HCT116 (cell line): ENCODE data around the gene XPC. TPM values are rescaled to one million over a fixed set of nuclear protein-coding genes. Genes with fewer than 3 reads are reported as not detected.

Experiments
- ATAC-seq: fragments of 200-7000 bp; cut with Tn5 transposase; 2 replicates; pipeline ENCODE4 v1.9.1; 2020; ENCODE audit warnings: mild to moderate bottlenecking, moderate library complexity
- BruUV-seq: library from RNA; stranded (reverse); fragments of 400-500 nt; replicated peaks from 2 replicates; lab custom pipeline; 2021; lab: Mats Ljungman, UMichigan
- CTCF ChIA-PET: fragments of 300-600 bp; sonication (Branson Sonifier 250); formaldehyde crosslinking; loops from one replicate; lab custom pipeline; 2021; ENCODE audit warnings: antibody characterized with exemption; lab: Charles Lee
- POLR2A ChIA-PET: fragments of 300-600, 350-600 bp; sonication (Branson Sonifier 250); formaldehyde crosslinking; loops from one replicate; lab custom pipeline; 2021; ENCODE audit warnings: antibody characterized with exemption; lab: Charles Lee
- RAD21 ChIA-PET, 2 experiments: fragments of 300-600 bp; sonication (Branson Sonifier 250); formaldehyde crosslinking; loops; one replicate each; lab custom pipeline; 2023; ENCODE audit warnings: low total read pairs in 2 of 2; ENCODE audit not compliant: uncharacterized antibody in 2 of 2, unreplicated experiment in 2 of 2, low non-redundant PET in 1 of 2; lab: Charles Lee
- DNase-seq: peaks from one replicate; pipeline ENCODE4 v3.0.0-alpha.2; 2010; ENCODE audit warnings: low read depth, low spot score
- H2AFZ ChIP-seq: fragments of 200-600 bp; shearing (Covaris generic), sonication (generic); 2 replicates; pipeline ENCODE4 v1.6.1; 2017; ENCODE audit warnings: low read depth, mixed run types, mixed read lengths, antibody characterized with exemption, low read length; ENCODE audit not compliant: poor library complexity, severe bottlenecking
- H3K27ac ChIP-seq: 2 replicates; pipeline ENCODE4 v1.5.1; 2012; ENCODE audit warnings: low read depth, low read length
- H3K27me3 ChIP-seq: fragments of 200-600 bp; sonication (generic); 2 replicates; pipeline ENCODE4 v1.6.1; 2016; ENCODE audit warnings: mixed run types, low read length, mixed read lengths; ENCODE audit not compliant: insufficient read depth
- H3K36me3 ChIP-seq, 2 experiments: fragments of 200-500 bp in 1 of 2; fragments of 200-600 bp in 1 of 2; sonication (Bioruptor generic) in 1 of 2; sonication (generic) in 1 of 2; 2 replicates each; pipeline versions ENCODE4 v1.5.1 to v1.6.1; 2014 to 2016; ENCODE audit warnings: low read length in 2 of 2, inconsistent platforms in 1 of 2, mixed read lengths in 1 of 2, mixed run types in 1 of 2; ENCODE audit not compliant: insufficient read depth in 2 of 2, control insufficient read depth in 1 of 2
- H3K4me1 ChIP-seq, 2 experiments: fragments of 200-600 bp in 1 of 2; sonication (generic) in 1 of 2; 2 replicates each; pipeline versions ENCODE4 v1.5.1 to v1.6.1; 2012 to 2017; ENCODE audit warnings: low read length in 2 of 2, inconsistent platforms in 1 of 2, mild to moderate bottlenecking in 1 of 2, mixed read lengths in 1 of 2, mixed run types in 1 of 2, moderate library complexity in 1 of 2; ENCODE audit not compliant: insufficient read depth in 2 of 2, control insufficient read depth in 1 of 2
- H3K4me2 ChIP-seq: fragments of 200-600 bp; sonication (generic); 2 replicates; pipeline ENCODE4 v1.6.1; 2017; ENCODE audit warnings: mixed run types, low read length, mixed read lengths
- H3K4me3 ChIP-seq, 2 experiments: fragments of 200-600 bp in 1 of 2; sonication (generic) in 1 of 2; replicated peaks in 1 of 2; 2 replicates each; pipeline ENCODE4 v1.5.1; 2011 to 2016; ENCODE audit warnings: low read length in 2 of 2, control low read depth in 1 of 2, low read depth in 1 of 2, mild to moderate bottlenecking in 1 of 2, mixed read lengths in 1 of 2, mixed run types in 1 of 2
- H3K79me2 ChIP-seq: fragments of 200-600 bp; sonication (generic); 2 replicates; pipeline ENCODE4 v1.6.1; 2017; ENCODE audit warnings: mild to moderate bottlenecking, mixed run types, low read length, moderate library complexity, mixed read lengths; ENCODE audit not compliant: insufficient read depth
- H3K9ac ChIP-seq: fragments of 200-600 bp; sonication (generic); 2 replicates; pipeline ENCODE4 v1.6.1; 2016; ENCODE audit warnings: low read length, mixed read lengths
- H3K9me2 ChIP-seq: fragments of 200-600 bp; sonication (generic), shearing (Covaris generic); 2 replicates; pipeline ENCODE4 v1.6.1; 2017; ENCODE audit warnings: mixed run types, mild to moderate bottlenecking, moderate library complexity; ENCODE audit not compliant: insufficient read depth
- H3K9me3 ChIP-seq, 2 experiments: fragments of 200-500 bp in 1 of 2; fragments of 200-600 bp in 1 of 2; sonication (Bioruptor generic) in 1 of 2; sonication (generic) in 1 of 2; 2 replicates each; pipeline ENCODE4 v1.6.1; 2014 to 2017; ENCODE audit warnings: low read length in 2 of 2, mixed read lengths in 2 of 2, inconsistent platforms in 1 of 2, low read depth in 1 of 2, mild to moderate bottlenecking in 1 of 2, mixed run types in 1 of 2, moderate library complexity in 1 of 2; ENCODE audit not compliant: control insufficient read depth in 1 of 2, insufficient read depth in 1 of 2
- H4K20me1 ChIP-seq: fragments of 200-600 bp; sonication (generic), shearing (Covaris generic); 2 replicates; pipeline ENCODE4 v1.6.1; 2017; ENCODE audit warnings: mixed run types, mild to moderate bottlenecking, moderate library complexity; ENCODE audit not compliant: insufficient read depth
- POLR2AphosphoS5 ChIP-seq: IDR thresholded peaks from 2 replicates; pipeline ENCODE4 v1.6.1; 2011; ENCODE audit warnings: mild to moderate bottlenecking, low read depth, low read length, moderate library complexity
- RAD21 ChIP-seq: IDR thresholded peaks from 2 replicates; pipeline ENCODE4 v1.6.1; 2012; ENCODE audit warnings: low read depth, mild to moderate bottlenecking
- ZBTB33 ChIP-seq: IDR thresholded peaks from 2 replicates; pipeline ENCODE4 v1.6.1; 2011; ENCODE audit warnings: mild to moderate bottlenecking, low read length, moderate library complexity; ENCODE audit not compliant: insufficient replicate concordance; ENCODE audit errors: extremely low read depth
- intact Hi-C: fragments of 100-400 bp; cut with micrococcal nuclease; formaldehyde crosslinking; loops from 2 replicates; pipeline ENCODE4 v1.10.0; 2022
- total RNA-seq: library from RNA; stranded (reverse); gene quantifications from one replicate; pipeline ENCODE4 v1.2.1, GENCODE V29; 2021; ENCODE audit not compliant: unreplicated experiment

The XPC gene
- total RNA-seq, 1 experiment from 2014 or later = 29.5 TPM

GRCh38 chr3:14147066-14147435 is 31.4 kb downstream of the XPC start:
- H3K79me2 ChIP-seq = no peaks in the 10 kb centered on the region
- TF ChIP-seq RAD21 = no peak
- TF ChIP-seq POLR2AphosphoS5 = 0 out of 2 replicates have a peak, but pooled peaks have one; percentile 1
- RAD21 ChIA-PET = no interaction called here
- intact Hi-C loops = no loop called here
- no peak overlapping the region for H3K4me3 ChIP-seq
- H2AFZ ChIP-seq = no peak overlapping the region
- peaks cover under 1 to 9% of the 10 kb centered on the region in 2 experiments; a peak in 2 of 4 replicates for H3K36me3 ChIP-seq
- no peak for ATAC-seq
- no TSS peak for BruUV-seq
- no peak overlapping the region for H3K4me2 ChIP-seq
- no peak for DNase-seq
- no peaks in the 10 kb centered on the region for H3K9me3 ChIP-seq
- H3K27me3 ChIP-seq = no peaks in the 10 kb centered on the region
- no peak overlapping the region for H3K27ac ChIP-seq
- POLR2A ChIA-PET = no interaction called here
- peaks cover 6% of the 10 kb centered on the region; the same call in 1 of the 2 replicates for H4K20me1 ChIP-seq
- no peak overlapping the region for H3K9ac ChIP-seq
- H3K9me2 ChIP-seq = no peaks in the 10 kb centered on the region
- CTCF ChIA-PET = no interaction called here
- H3K4me1 ChIP-seq = peaks cover 25 to 30% of the 10 kb centered on the region in 2 experiments

GRCh38 chr3:14146381-14147065 is 31.9 kb downstream of the XPC start:
- DNase-seq = no peak
- POLR2A ChIA-PET = no interaction called here
- intact Hi-C loops = no loop called here
- Histone ChIP-seq H3K27ac (no peak overlapping the region), H3K27me3 (no peaks in the 10 kb centered on the region), H3K4me1 (peaks cover 25 to 30% of the 10 kb centered on the region in 2 experiments), H3K9ac (no peak overlapping the region), H3K4me2 (no peak overlapping the region), H3K4me3 (no peak overlapping the region), H4K20me1 (peaks cover 6% of the 10 kb centered on the region; the same call in 1 of the 2 replicates), H3K36me3 (peaks cover 0 to 4% of the 10 kb centered on the region in 2 experiments; a peak in 1 of 4 replicates), H3K79me2 (no peaks in the 10 kb centered on the region), H3K9me2 (no peaks in the 10 kb centered on the region), H3K9me3 (no peaks in the 10 kb centered on the region), H2AFZ (no peak overlapping the region)
- CTCF ChIA-PET = no interaction called here
- TF ChIP-seq POLR2AphosphoS5 (0 out of 2 replicates have a peak, but pooled peaks have one; percentile 13), ZBTB33 (no peak)
- ATAC-seq = no peak
- RAD21 ChIA-PET = no interaction called here
- no TSS peak for BruUV-seq
